ENCODE measurements around the gene SLC22A13. TPM values are rescaled to one million over a fixed set of nuclear protein-coding genes. Genes with fewer than 3 reads are reported as not detected.

SLC22A13 gene
- total RNA-seq, 4 donors from 2014 or later, result 0.48 to 0.76 TPM; not detected in 2

DNA sequence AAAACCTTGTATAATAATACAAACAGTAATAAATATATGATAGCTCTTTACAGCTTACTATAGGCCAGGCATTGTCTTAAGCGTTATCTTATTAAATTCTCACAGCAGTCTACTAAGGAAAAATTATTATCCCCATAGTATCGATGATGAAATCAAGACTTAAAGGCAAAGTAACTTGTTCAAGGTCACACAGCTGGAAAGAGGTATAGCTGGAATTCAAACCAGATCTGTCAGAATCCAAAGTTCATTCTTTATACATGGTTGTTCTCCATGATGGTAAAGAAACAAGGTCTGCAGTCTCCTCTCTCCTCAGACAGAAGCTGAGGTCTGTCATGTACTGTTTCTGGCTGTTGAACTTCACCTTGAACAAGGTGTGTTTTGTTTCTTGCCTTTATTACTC lies 15.4 kb upstream of the SLC22A13 start:
- TF ChIP-seq, protein P1, sequence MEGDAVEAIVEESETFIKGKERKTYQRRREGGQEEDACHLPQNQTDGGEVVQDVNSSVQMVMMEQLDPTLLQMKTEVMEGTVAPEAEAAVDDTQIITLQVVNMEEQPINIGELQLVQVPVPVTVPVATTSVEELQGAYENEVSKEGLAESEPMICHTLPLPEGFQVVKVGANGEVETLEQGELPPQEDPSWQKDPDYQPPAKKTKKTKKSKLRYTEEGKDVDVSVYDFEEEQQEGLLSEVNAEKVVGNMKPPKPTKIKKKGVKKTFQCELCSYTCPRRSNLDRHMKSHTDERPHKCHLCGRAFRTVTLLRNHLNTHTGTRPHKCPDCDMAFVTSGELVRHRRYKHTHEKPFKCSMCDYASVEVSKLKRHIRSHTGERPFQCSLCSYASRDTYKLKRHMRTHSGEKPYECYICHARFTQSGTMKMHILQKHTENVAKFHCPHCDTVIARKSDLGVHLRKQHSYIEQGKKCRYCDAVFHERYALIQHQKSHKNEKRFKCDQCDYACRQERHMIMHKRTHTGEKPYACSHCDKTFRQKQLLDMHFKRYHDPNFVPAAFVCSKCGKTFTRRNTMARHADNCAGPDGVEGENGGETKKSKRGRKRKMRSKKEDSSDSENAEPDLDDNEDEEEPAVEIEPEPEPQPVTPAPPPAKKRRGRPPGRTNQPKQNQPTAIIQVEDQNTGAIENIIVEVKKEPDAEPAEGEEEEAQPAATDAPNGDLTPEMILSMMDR (IDR thresholded peaks at IDR 0.05), result no peak
- TF ChIP-seq POLR2A (IDR thresholded peaks at IDR 0.05), result no peak
- no peak for DNase-seq
- H3K4me3 ChIP-seq, result no peak overlapping the region
- no peak overlapping the region for H3K27ac ChIP-seq
- peaks cover 10 to 97% (median 16%) of the 10 kb centered on the region in 3 donors for H3K36me3 ChIP-seq
- H3K4me1 ChIP-seq, result peaks cover 0 to 13% (median 0%) of the 10 kb centered on the region in 3 donors
- intact Hi-C loops (cut with DNase I), result no loop called here
- WGBS, 2 donors, result 95 to 96% methylated on average over 2 of the region's 2 CpGs
- no peaks in the 10 kb centered on the region for H3K9me3 ChIP-seq
- H3K27me3 ChIP-seq, result no peaks in the 10 kb centered on the region

DNA sequence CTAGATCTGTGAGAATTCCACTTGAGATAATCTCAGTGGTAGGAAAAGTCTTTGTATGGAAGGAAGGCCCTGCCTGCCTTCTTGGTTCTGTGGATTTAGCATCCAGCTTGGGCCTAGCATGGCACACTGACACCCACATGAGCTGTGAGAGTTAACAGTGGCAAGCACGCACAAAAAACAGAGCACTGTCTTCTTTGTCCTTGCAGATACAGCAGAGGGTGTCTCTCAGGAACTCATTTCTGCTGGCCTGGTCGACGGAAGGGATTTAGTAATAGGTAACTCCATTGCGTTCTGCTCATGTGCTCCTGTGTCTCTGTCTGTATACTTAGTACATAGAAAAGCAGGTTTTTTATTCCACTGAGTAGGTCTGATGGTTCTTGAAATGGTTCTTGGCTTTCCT lies 14.4 kb upstream of the SLC22A13 start:
- no peak overlapping the region for H3K27ac ChIP-seq
- H3K4me3 ChIP-seq, result no peak overlapping the region
- DNase-seq, result no peak
- TF ChIP-seq, protein P1 (IDR thresholded peaks at IDR 0.05), result no peak
- no peak for TF ChIP-seq POLR2A (IDR thresholded peaks at IDR 0.05)
- peaks cover 10 to 98% (median 16%) of the 10 kb centered on the region in 3 donors for H3K36me3 ChIP-seq
- H3K4me1 ChIP-seq, result peaks cover 0 to 13% (median 0%) of the 10 kb centered on the region in 3 donors
- 92 to 100% methylated on average over 3 to 4 of the region's 4 CpGs for WGBS, 2 donors
- intact Hi-C loops (cut with DNase I), result no loop called here
- H3K9me3 ChIP-seq, result no peaks in the 10 kb centered on the region
- H3K27me3 ChIP-seq, result no peaks in the 10 kb centered on the region

DNA sequence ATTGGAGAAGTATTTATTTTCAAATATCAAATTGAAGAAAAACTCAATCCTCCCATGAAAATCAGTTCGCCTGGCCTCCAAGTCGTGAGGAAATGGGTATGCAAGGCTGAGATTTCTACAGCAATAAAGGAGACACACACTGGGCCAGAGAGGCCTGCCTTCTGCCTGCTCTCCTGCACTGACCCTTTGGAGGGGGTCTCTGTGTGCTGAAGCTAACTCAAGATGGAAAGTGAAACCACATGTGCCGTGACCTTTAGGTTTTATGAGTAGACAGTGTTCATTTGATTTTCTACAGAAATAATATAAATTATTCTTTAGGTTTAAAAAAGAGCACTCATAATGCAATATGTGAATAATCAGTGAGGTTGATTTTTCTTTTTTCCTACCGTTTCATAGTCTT lies 11.9 kb upstream of the SLC22A13 start:
- TF ChIP-seq, protein P1 (IDR thresholded peaks at IDR 0.05), result no peak
- no peak for TF ChIP-seq POLR2A (IDR thresholded peaks at IDR 0.05)
- H3K36me3 ChIP-seq, result peaks cover 10 to 73% (median 16%) of the 10 kb centered on the region in 3 donors
- no peak for DNase-seq

DNA sequence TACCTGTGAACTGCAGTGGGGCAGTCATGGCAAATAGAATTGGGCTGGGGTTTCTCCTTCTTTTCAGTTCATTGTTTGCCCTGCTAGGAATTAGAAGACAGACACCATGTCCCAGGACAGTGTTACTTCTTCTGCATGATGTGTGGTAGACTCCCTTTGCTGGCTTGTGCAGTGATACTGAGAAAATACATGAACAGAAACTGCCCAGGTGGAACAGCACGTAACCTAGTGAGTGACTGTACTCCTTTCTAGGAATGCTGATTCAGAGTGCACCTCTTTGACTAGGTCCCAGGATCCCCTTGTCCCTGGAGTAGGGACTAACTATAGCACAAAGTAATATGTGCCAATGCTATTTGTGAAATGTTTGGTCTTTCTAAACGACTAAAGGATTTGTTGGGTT lies 10.7 kb upstream of the SLC22A13 start:
- TF ChIP-seq, protein P1 (IDR thresholded peaks at IDR 0.05), result no peak
- no peak overlapping the region for H3K4me3 ChIP-seq
- no peaks in the 10 kb centered on the region for H3K9me3 ChIP-seq
- H3K4me1 ChIP-seq, result no peaks in the 10 kb centered on the region
- intact Hi-C loops (cut with DNase I), result no loop called here
- DNase-seq, result no peak
- H3K36me3 ChIP-seq, result peaks cover 10 to 62% (median 16%) of the 10 kb centered on the region in 3 donors
- H3K27me3 ChIP-seq, result no peaks in the 10 kb centered on the region
- WGBS, 2 donors, result 59 to 89% methylated on average over 1 to 2 of the region's 2 CpGs
- H3K27ac ChIP-seq, result no peak overlapping the region

More for the DNA sequence above, 11.9 kb upstream of the SLC22A13 start:
- no peak overlapping the region for H3K27ac ChIP-seq
- no peak overlapping the region for H3K4me3 ChIP-seq
- intact Hi-C loops (cut with DNase I), result no loop called here
- 91 to 93% methylated on average over 4 of the region's 4 CpGs for WGBS, 2 donors
- no peaks in the 10 kb centered on the region for H3K9me3 ChIP-seq
- H3K4me1 ChIP-seq, result no peaks in the 10 kb centered on the region
- H3K27me3 ChIP-seq, result no peaks in the 10 kb centered on the region

DNA sequence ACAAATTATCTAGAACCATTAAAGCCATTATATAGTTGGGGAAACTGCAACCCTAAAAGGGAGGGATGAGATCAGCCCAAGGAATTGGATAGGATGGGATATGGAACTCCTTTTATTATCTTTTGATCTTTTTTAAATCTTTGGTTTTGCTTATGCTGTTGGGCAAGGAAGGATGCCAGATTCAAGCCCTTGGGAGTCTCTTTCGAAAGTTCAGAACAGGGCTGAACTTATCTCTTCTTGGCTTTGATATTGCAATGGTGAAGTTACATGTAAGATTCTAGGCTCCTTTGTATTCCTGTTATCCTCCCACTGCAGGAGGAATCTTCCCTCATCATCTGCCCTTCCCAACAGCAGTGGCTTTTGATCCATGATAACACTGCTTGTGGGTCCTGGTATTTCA lies 10.0 kb upstream of the SLC22A13 start:
- no peak overlapping the region for H3K4me3 ChIP-seq
- intact Hi-C loops (cut with DNase I), result no loop called here
- DNase-seq, result no peak
- H3K9me3 ChIP-seq, result no peaks in the 10 kb centered on the region
- 81 to 100% methylated on average over 1 of the region's 1 CpG for WGBS, 2 donors
- no peaks in the 10 kb centered on the region for H3K4me1 ChIP-seq
- H3K36me3 ChIP-seq, result peaks cover 10 to 59% (median 16%) of the 10 kb centered on the region in 3 donors
- no peak overlapping the region for H3K27ac ChIP-seq
- H3K27me3 ChIP-seq, result no peaks in the 10 kb centered on the region
- TF ChIP-seq POLR2A (IDR thresholded peaks at IDR 0.05), result no peak
- TF ChIP-seq, protein P1 (IDR thresholded peaks at IDR 0.05), result no peak

Measured in esophagus squamous epithelium (tissue), 5 donors.